Upper lobe of left lung (tissue), 4 donors: ENCODE measurements around the gene SDC3.

Source experiments
- EP300 ChIP-seq, 4 donors: sonication (generic); formaldehyde crosslinking; IDR thresholded peaks; one replicate each; pipeline ENCODE4 v1.5.1; 2017; ENCODE audit warnings: antibody characterized with exemption in 4 of 4, control low read depth in 2 of 4
- POLR2A ChIP-seq, 4 donors: fragments of 450-650 bp; IDR thresholded peaks; one replicate each; pipeline ENCODE4 v1.5.1; 2016 to 2017; ENCODE audit warnings: antibody characterized with exemption in 4 of 4, mild to moderate bottlenecking in 2 of 4
- POLR2AphosphoS5 ChIP-seq, 2 donors: sonication (generic); formaldehyde crosslinking; IDR thresholded peaks; one replicate each; pipeline ENCODE4 v1.5.1; 2017; ENCODE audit warnings: antibody characterized with exemption in 2 of 2
- TF ChIP-seq, protein P1 (sequence below), 6 experiments: fragments of 450-650 bp in 4 of 6; fragments of 200-600 bp in 2 of 6; sonication (generic) in 2 of 6; IDR thresholded peaks; one replicate each; pipeline ENCODE4 v1.5.1; 2016 to 2019; ENCODE audit warnings: antibody characterized with exemption in 6 of 6

DNA sequence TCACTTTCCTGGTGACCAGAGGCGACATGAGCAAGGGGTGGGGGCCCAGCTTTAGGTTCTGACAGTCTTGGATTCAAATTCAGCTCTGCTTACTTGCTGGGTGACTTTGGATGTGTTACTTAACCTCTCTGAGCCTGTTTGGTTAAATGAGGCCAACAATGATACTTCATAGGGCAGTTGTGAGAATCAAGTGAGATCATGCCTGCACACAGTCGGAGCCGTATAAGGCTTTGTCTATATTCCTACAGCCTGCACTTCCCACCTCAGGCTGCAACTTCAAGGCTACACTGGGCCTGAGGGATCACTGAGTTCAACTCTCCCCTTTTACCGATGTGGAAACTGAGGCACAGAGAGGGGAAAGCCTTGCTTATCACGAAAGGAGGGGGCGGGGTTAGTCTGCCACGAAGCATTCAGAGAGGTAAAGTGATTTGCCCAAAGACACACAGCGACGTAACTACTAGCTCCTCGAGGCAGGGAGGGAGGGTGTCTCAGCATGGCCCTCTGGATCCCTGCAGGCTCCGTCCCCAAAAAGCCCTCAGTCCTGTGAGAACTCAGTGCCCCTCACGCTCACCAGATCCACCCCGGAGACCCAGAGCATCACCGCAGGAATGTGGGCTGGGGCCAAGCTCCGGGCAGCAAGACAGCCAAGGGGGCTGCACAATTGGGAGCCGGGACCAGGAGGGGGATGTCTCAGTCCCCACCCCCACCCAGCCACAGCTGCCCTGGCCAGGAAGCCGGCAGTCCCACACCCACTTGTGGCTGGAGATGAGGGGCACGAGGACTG is 25.0 kb downstream of the SDC3 start:
- TF ChIP-seq POLR2A (IDR thresholded peaks at IDR 0.05) (no peak), POLR2AphosphoS5 (IDR thresholded peaks at IDR 0.05) (no peak), EP300 (IDR thresholded peaks at IDR 0.05) (no peak)
- TF ChIP-seq, protein P1, sequence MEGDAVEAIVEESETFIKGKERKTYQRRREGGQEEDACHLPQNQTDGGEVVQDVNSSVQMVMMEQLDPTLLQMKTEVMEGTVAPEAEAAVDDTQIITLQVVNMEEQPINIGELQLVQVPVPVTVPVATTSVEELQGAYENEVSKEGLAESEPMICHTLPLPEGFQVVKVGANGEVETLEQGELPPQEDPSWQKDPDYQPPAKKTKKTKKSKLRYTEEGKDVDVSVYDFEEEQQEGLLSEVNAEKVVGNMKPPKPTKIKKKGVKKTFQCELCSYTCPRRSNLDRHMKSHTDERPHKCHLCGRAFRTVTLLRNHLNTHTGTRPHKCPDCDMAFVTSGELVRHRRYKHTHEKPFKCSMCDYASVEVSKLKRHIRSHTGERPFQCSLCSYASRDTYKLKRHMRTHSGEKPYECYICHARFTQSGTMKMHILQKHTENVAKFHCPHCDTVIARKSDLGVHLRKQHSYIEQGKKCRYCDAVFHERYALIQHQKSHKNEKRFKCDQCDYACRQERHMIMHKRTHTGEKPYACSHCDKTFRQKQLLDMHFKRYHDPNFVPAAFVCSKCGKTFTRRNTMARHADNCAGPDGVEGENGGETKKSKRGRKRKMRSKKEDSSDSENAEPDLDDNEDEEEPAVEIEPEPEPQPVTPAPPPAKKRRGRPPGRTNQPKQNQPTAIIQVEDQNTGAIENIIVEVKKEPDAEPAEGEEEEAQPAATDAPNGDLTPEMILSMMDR (IDR thresholded peaks at IDR 0.05): no peak
